ENCODE measurements around the gene SLC9A6. TPM values are rescaled to one million over a fixed set of nuclear protein-coding genes. Genes with fewer than 3 reads are reported as not detected.
A peak's percentile ranks its signal among the peaks of the same experiment; 100 is the strongest.

The SLC9A6 gene
- total and polyA plus RNA-seq, 2 of the 8 experiments (the other 6 are each of a cell fraction or from before 2014, with no cell fraction given), result 8.0 to 14.1 TPM

GRCh38 chrX:136045008-136045407 lies 59.8 kb downstream of the SLC9A6 start:
- no peaks in the 10 kb centered on the region for H3K79me2 ChIP-seq (ENCODE audit: control insufficient read depth in 1 of 2, insufficient read depth in 2 of 2, low read length in 2 of 2)
- FAIRE-seq (peak; percentile 42), DNase-seq (ENCODE audit: low read depth in 1 of 2, low spot score in 2 of 2) (no peak)
- no peak overlapping the region for H2AFZ ChIP-seq (ENCODE audit: low read length)
- 80% methylated on average over 2 of the region's 5 CpGs; no CpG with 5 or more reads in 1 of the 2 experiments for WGBS, 2 experiments (ENCODE audit: extremely low coverage in 1 of 2, insufficient coverage in 1 of 2, insufficient read length in 1 of 2, insufficient replicate concordance in 2 of 2, low coverage in 1 of 2, low lambda C conversion rate in 2 of 2, missing lambda C conversion rate in 1 of 2)
- H3K4me3 ChIP-seq (ENCODE audit: extremely low read depth in 1 of 4, insufficient read depth in 2 of 4, low read depth in 3 of 4, low read length in 4 of 4), result no peak overlapping the region
- H3K36me3 ChIP-seq (ENCODE audit: control insufficient read depth in 2 of 4, insufficient read depth in 4 of 4, low read length in 3 of 4), result peaks cover 0 to 3% (median 0%) of the 10 kb centered on the region in 4 experiments; a peak in 1 of 8 replicates
- H3K23me2 ChIP-seq (ENCODE audit: low read depth, low read length), result no peaks in the 10 kb centered on the region
- no peak overlapping the region for H2BK12ac ChIP-seq (ENCODE audit: low read depth, low read length)
- H3K27ac ChIP-seq (ENCODE audit: low read depth, low read length), result no peak overlapping the region
- no peaks in the 10 kb centered on the region for H3K27me3 ChIP-seq (replicated peaks in 1 of 4; ENCODE audit: control insufficient read depth in 3 of 4, extremely low read depth in 1 of 4, insufficient read depth in 3 of 4, low read length in 3 of 4)
- H2BK5ac ChIP-seq (ENCODE audit: low read depth, low read length), result no peak overlapping the region
- no peaks in the 10 kb centered on the region for H3K9me3 ChIP-seq (ENCODE audit: insufficient read depth in 2 of 2, low read depth in 1 of 2, low read length in 1 of 2)
- no peaks in the 10 kb centered on the region for H3K79me1 ChIP-seq (ENCODE audit: low read depth, low read length)
- POLR2A ChIA-PET (ENCODE audit: partially characterized antibody), result no interaction called here
- H4K91ac ChIP-seq (replicated peaks; ENCODE audit: insufficient read length, low read length), result no peak overlapping the region
- H3K56ac ChIP-seq (replicated peaks; ENCODE audit: insufficient read length, low read depth, low read length), result no peak overlapping the region
- H2BK20ac ChIP-seq (ENCODE audit: low read length), result no peak overlapping the region
- no peaks in the 10 kb centered on the region for H4K20me1 ChIP-seq (replicated peaks in 1 of 2; ENCODE audit: control insufficient read depth in 1 of 2, insufficient read depth in 2 of 2, low read length in 2 of 2)
- H3K23ac ChIP-seq (ENCODE audit: insufficient read length), result no peak overlapping the region
- no peak overlapping the region for H3K14ac ChIP-seq (ENCODE audit: insufficient read length)
- CTCF ChIA-PET (ENCODE audit: partially characterized antibody), result no interaction called here
- no peak overlapping the region for H3K4me2 ChIP-seq (ENCODE audit: insufficient read depth in 1 of 2, low read depth in 2 of 2, low read length in 2 of 2)
- no peak overlapping the region for H3K4ac ChIP-seq (replicated peaks; ENCODE audit: insufficient read length, low read depth, low read length)
- H3K4me1 ChIP-seq (replicated peaks in 1 of 4; ENCODE audit: control insufficient read depth in 3 of 4, insufficient read depth in 4 of 4, low read length in 3 of 4), result no peaks in the 10 kb centered on the region
- H2AK5ac ChIP-seq (ENCODE audit: low read depth, low read length), result no peak overlapping the region
- no peak overlapping the region for H3K9ac ChIP-seq (replicated peaks in 1 of 4; ENCODE audit: extremely low read depth in 1 of 4, low read depth in 3 of 4, low read length in 3 of 4)
- no peak overlapping the region for H4K5ac ChIP-seq (ENCODE audit: insufficient read length, low read depth, low read length)
- no peak overlapping the region for H4K8ac ChIP-seq (ENCODE audit: extremely low read depth, insufficient read depth, low read length)
- H3K18ac ChIP-seq (ENCODE audit: extremely low read depth, low read length), result no peak overlapping the region
- H2BK15ac ChIP-seq (ENCODE audit: low read length), result no peak overlapping the region
- TF ChIP-seq KDM1A (IDR thresholded peaks at IDR 0.05; ENCODE audit: borderline replicate concordance, low read length) (no peak), RNF2 (IDR thresholded peaks at IDR 0.05; ENCODE audit: borderline replicate concordance, low read depth, low read length, missing control alignments, poor library complexity, severe bottlenecking) (no peak), ATF3 (IDR thresholded peaks at IDR 0.05; ENCODE audit: insufficient read depth, low read depth, low read length) (no peak), EGR1 (IDR thresholded peaks at IDR 0.05; ENCODE audit: borderline replicate concordance, low read depth, low read length) (no peak), SIRT6 (IDR thresholded peaks at IDR 0.05; ENCODE audit: low read length) (no peak), SIN3A (conservative IDR thresholded peaks at IDR 0.05 in 1 of 2, IDR thresholded peaks at IDR 0.05 in 1 of 2; ENCODE audit: low read depth in 1 of 2, low read length in 2 of 2) (no peak), SAP30 (IDR thresholded peaks at IDR 0.05; ENCODE audit: insufficient read depth, insufficient replicate concordance, low read length) (no peak)
- H2BK120ac ChIP-seq (replicated peaks; ENCODE audit: low read depth, low read length), result no peak overlapping the region
